Chondrocyte (in vitro differentiated cells): ENCODE measurements around the gene TAAR8. TPM values are rescaled to one million over a fixed set of nuclear protein-coding genes. Genes with fewer than 3 reads are reported as not detected.

Source experiments
- DNase-seq: peaks from one replicate; pipeline ENCODE4 v3.0.0; 2021; ENCODE audit warnings: mixed read lengths, low spot score
- H3K27ac Mint-ChIP-seq: one replicate; pipeline ENCODE4 v1.8.0; 2021; ENCODE audit warnings: mild to moderate bottlenecking, moderate library complexity, mixed read lengths; ENCODE audit not compliant: unreplicated experiment
- H3K27me3 Mint-ChIP-seq: 2 replicates; pipeline ENCODE4 v1.8.0; 2021; ENCODE audit warnings: low read depth, mixed read lengths
- H3K36me3 Mint-ChIP-seq: 2 replicates; pipeline ENCODE4 v1.8.0; 2021; ENCODE audit warnings: low read depth, mixed read lengths
- H3K4me1 Mint-ChIP-seq: 2 replicates; pipeline ENCODE4 v1.8.0; 2021; ENCODE audit warnings: low read depth, mild to moderate bottlenecking, mixed read lengths
- H3K4me3 Mint-ChIP-seq: one replicate; pipeline ENCODE4 v1.8.0; 2021; ENCODE audit warnings: mild to moderate bottlenecking, moderate library complexity, mixed read lengths; ENCODE audit not compliant: unreplicated experiment
- H3K9me3 Mint-ChIP-seq: 2 replicates; pipeline ENCODE4 v1.8.0; 2021; ENCODE audit warnings: low read depth, mixed read lengths
- CTCF ChIP-seq: fragments of 200-600 bp; sonication (generic); IDR thresholded peaks from 2 replicates; pipeline ENCODE4 v1.5.0; 2021; ENCODE audit warnings: antibody characterized with exemption, mild to moderate bottlenecking, moderate library complexity
- total RNA-seq: library from RNA; stranded (reverse); gene quantifications from 3 replicates; pipeline ENCODE4 v1.2.1, GENCODE V29; 2021

Gene TAAR8
- total RNA-seq, 1 donor from 2014 or later = not detected

- Mint-ChIP-seq H3K27me3 (no peaks in the 10 kb centered on the region), H3K4me1 (peaks cover 69% of the 10 kb centered on the region), H3K4me3 (peak overlapping the region; percentile 80), H3K27ac (peak overlapping the region; percentile 58), H3K9me3 (peaks cover 5% of the 10 kb centered on the region), H3K36me3 (peaks cover 3% of the 10 kb centered on the region)
- TF ChIP-seq CTCF = no peak
- DNase-seq = no peak
Observed at GRCh38 chr6:132511210-132511830, 41.2 kb upstream of the TAAR8 start.

GRCh38 chr6:132511831-132512220 is 40.6 kb upstream of the TAAR8 start:
- Mint-ChIP-seq H3K4me3 (peak overlapping the region; percentile 80), H3K4me1 (peaks cover 64% of the 10 kb centered on the region), H3K27ac (no peak overlapping the region), H3K9me3 (peaks cover 5% of the 10 kb centered on the region), H3K27me3 (no peaks in the 10 kb centered on the region), H3K36me3 (peaks cover 3% of the 10 kb centered on the region)
- TF ChIP-seq CTCF = no peak
- DNase-seq = no peak

- Mint-ChIP-seq H3K4me3 (peak overlapping the region; percentile 80), H3K36me3 (peaks cover 3% of the 10 kb centered on the region), H3K4me1 (peaks cover 62% of the 10 kb centered on the region), H3K27ac (peak overlapping the region; percentile 74), H3K27me3 (peaks cover 2% of the 10 kb centered on the region), H3K9me3 (peaks cover 4% of the 10 kb centered on the region)
- TF ChIP-seq CTCF = no peak
- DNase-seq = no peak
Observed at GRCh38 chr6:132512342-132512637, 40.2 kb upstream of the TAAR8 start.

GRCh38 chr6:132512638-132513632 is 39.5 kb upstream of the TAAR8 start, which contains the start of gene STX7:
Gene STX7 (minus strand): TSS chr6:132513116. CDS start chr6:132503530, 9,586 bp downstream.
- peaks cover 2% of the 10 kb centered on the region for H3K27me3 Mint-ChIP-seq
- peak within 1 kb of the TSS; percentile 96 for H3K4me3 Mint-ChIP-seq
- peak; percentile 95 for DNase-seq
- peak within 1 kb of the TSS; percentile 98 for H3K27ac Mint-ChIP-seq
- H3K4me1 Mint-ChIP-seq = peaks cover 56% of the 10 kb centered on the region
- TF ChIP-seq CTCF = peak; percentile 36
- no peaks in the 10 kb centered on the region for H3K9me3 Mint-ChIP-seq
- H3K36me3 Mint-ChIP-seq = peaks cover 3% of the 10 kb centered on the region

- peaks cover 2% of the 10 kb centered on the region for H3K27me3 Mint-ChIP-seq
- H3K36me3 Mint-ChIP-seq = no peaks in the 10 kb centered on the region
Observed at GRCh38 chr6:132513831-132514545, 38.5 kb upstream of the TAAR8 start.

More at GRCh38 chr6:132513831-132514545, 38.5 kb upstream of the TAAR8 start:
- Mint-ChIP-seq H3K9me3 (no peaks in the 10 kb centered on the region), H3K4me1 (peaks cover 46% of the 10 kb centered on the region), H3K4me3 (no peak overlapping the region), H3K27ac (peak overlapping the region; percentile 98)
- TF ChIP-seq CTCF = no peak
- no peak for DNase-seq
